Measurements from ENCODE around the gene ITCH. TPM values are rescaled to one million over a fixed set of nuclear protein-coding genes. Genes with fewer than 3 reads are reported as not detected.

The ITCH gene
- total RNA-seq, 1 experiment from 2014 or later = 68.3 TPM

DNA sequence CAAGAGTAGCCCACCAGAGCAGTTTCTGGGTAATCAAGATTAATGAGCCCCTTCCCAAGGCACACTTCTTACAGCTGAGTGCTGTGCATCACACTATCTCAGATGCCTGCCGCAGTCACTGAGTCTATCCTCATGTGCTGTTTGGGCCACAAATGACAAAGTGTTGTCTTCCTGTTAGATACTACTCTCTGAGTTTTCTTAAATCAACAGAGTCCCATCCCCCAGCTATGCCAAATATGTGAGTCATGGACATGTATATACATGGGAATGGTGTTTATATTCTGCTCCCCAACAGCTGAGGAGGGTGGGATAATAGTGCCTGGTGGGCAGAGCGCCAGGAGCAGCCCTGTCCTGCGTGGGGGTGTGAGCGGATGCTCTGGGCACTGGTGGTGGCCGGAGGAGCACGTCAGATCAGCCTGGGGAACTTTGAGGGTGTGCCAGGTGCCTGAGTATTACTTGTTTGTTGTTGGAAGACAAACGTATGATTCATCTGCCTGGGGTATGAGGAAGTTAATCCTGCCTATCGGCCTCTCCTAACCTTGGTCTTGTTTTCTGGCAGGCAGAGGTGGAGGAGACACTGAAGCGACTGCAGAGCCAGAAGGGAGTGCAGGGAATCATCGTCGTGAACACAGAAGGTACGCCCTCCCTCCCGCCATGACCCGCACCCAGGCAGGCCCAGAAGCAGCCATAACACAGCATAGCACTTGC, 162.8 kb downstream of the ITCH start:
- ChIA-PET POLR2A (interaction anchor here (0.6 to 5.0 kb wide), 13 partner anchors 10 to 338 kb away, joined by 3 to 205 read pairs (median 3); partner anchors contain the start of genes AHCY, DYNLRB1, MAP1LC3A and PIGU), CTCF (interaction anchor here (0.9 to 2.5 kb wide), 6 partner anchors 9 to 213 kb away, joined by 3 to 9 read pairs (median 6); partner anchors contain the start of gene DYNLRB1)
- H3K4me3 Mint-ChIP-seq (ENCODE audit: unreplicated experiment) = peak overlapping the region; percentile 72
- intact Hi-C loops (cut with micrococcal nuclease) = loop anchor here (1.0 to 10.0 kb wide), 2 partner anchors 10 to 331 kb away; partner anchors contain the start of gene DYNLRB1
- no peaks in the 10 kb centered on the region for H3K9me3 Mint-ChIP-seq (ENCODE audit: unreplicated experiment)
- peaks cover 33% of the 10 kb centered on the region for H3K4me1 Mint-ChIP-seq (ENCODE audit: insufficient read depth, unreplicated experiment)
- TF ChIP-seq, protein P1, sequence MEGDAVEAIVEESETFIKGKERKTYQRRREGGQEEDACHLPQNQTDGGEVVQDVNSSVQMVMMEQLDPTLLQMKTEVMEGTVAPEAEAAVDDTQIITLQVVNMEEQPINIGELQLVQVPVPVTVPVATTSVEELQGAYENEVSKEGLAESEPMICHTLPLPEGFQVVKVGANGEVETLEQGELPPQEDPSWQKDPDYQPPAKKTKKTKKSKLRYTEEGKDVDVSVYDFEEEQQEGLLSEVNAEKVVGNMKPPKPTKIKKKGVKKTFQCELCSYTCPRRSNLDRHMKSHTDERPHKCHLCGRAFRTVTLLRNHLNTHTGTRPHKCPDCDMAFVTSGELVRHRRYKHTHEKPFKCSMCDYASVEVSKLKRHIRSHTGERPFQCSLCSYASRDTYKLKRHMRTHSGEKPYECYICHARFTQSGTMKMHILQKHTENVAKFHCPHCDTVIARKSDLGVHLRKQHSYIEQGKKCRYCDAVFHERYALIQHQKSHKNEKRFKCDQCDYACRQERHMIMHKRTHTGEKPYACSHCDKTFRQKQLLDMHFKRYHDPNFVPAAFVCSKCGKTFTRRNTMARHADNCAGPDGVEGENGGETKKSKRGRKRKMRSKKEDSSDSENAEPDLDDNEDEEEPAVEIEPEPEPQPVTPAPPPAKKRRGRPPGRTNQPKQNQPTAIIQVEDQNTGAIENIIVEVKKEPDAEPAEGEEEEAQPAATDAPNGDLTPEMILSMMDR (IDR thresholded peaks at IDR 0.05; ENCODE audit: unreplicated experiment) = no peak
- H3K36me3 Mint-ChIP-seq (ENCODE audit: insufficient read depth, unreplicated experiment) = peaks cover 71% of the 10 kb centered on the region
- DNase-seq (ENCODE audit: unreplicated experiment) = peak; percentile 98
- BruUV-seq (replicated peaks) = no TSS peak
- H3K27me3 Mint-ChIP-seq (ENCODE audit: insufficient read depth, unreplicated experiment) = no peaks in the 10 kb centered on the region
- peak overlapping the region; percentile 97 for H3K27ac Mint-ChIP-seq (ENCODE audit: low read depth, unreplicated experiment)

DNA sequence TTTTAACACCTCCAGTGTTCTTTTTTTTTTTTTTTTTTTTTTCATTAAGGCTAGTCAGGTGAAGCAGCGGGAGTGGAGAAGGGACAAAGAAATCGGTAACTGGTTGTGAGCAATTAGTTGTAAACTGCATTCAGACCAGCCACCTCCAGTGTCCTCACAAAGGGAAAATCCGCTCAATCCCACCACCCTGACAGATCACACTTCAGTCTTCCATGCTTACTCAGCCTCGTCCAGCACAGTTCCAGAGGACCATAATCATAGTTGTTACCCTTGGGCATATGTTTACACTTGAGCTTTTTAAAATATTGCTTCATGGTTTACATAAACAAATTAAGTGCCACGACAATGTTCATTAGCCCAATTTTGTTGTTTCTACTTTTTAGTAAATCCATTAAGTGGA, 163.4 kb downstream of the ITCH start:
- Mint-ChIP-seq H3K36me3 (ENCODE audit: insufficient read depth, unreplicated experiment) (peaks cover 77% of the 10 kb centered on the region), H3K27me3 (ENCODE audit: insufficient read depth, unreplicated experiment) (no peaks in the 10 kb centered on the region), H3K4me3 (ENCODE audit: unreplicated experiment) (peak overlapping the region; percentile 72), H3K9me3 (ENCODE audit: unreplicated experiment) (no peaks in the 10 kb centered on the region), H3K4me1 (ENCODE audit: insufficient read depth, unreplicated experiment) (peaks cover 36% of the 10 kb centered on the region), H3K27ac (ENCODE audit: low read depth, unreplicated experiment) (peak overlapping the region; percentile 97)
- TF ChIP-seq, protein P1 (IDR thresholded peaks at IDR 0.05; ENCODE audit: unreplicated experiment) = no peak
- DNase-seq (ENCODE audit: unreplicated experiment) = no peak
- intact Hi-C loops (cut with micrococcal nuclease) = loop anchor here (1.0 to 10.0 kb wide), 2 partner anchors 10 to 332 kb away; partner anchors contain the start of gene DYNLRB1
- ChIA-PET CTCF (interaction anchor here (1.0 to 2.0 kb wide), 7 partner anchors 9 to 215 kb away, joined by 3 to 9 read pairs (median 5); partner anchors contain the start of gene DYNLRB1), POLR2A (interaction anchor here (1.0 to 5.0 kb wide), 10 partner anchors 10 to 224 kb away, joined by 3 to 205 read pairs (median 4); partner anchors contain the start of genes AHCY, DYNLRB1, MAP1LC3A and PIGU)
- no TSS peak for BruUV-seq (replicated peaks)

DNA sequence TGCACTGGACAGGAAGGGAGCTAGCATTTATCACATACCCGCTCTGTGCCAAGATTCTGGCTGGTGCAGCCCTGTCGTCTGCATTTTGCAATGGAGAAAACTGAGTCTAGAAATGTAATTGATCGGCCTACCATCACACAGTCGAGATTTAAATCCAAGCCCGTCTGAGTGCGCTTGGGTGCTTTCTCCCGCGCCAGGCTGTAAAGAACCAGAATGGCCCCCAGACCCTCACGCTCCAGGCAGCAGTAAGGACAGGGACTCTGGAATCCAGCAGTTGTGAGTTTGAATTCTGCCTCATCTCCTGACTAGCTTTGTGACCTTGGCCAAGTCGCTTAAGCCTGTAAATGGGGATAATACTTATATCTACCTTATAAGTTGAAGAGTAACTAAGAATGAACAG, 163.9 kb downstream of the ITCH start:
- Mint-ChIP-seq H3K4me1 (ENCODE audit: insufficient read depth, unreplicated experiment) (peaks cover 38% of the 10 kb centered on the region), H3K9me3 (ENCODE audit: unreplicated experiment) (no peaks in the 10 kb centered on the region), H3K36me3 (ENCODE audit: insufficient read depth, unreplicated experiment) (peaks cover 78% of the 10 kb centered on the region), H3K27me3 (ENCODE audit: insufficient read depth, unreplicated experiment) (no peaks in the 10 kb centered on the region), H3K4me3 (ENCODE audit: unreplicated experiment) (peak overlapping the region; percentile 72), H3K27ac (ENCODE audit: low read depth, unreplicated experiment) (peak overlapping the region; percentile 97)
- ChIA-PET CTCF (interaction anchor here (0.6 to 2.0 kb wide), 9 partner anchors 10 to 216 kb away, joined by 3 to 9 read pairs (median 4); partner anchors contain the start of gene DYNLRB1), POLR2A (interaction anchor here (0.7 to 5.0 kb wide), 7 partner anchors 9 to 1939 kb away, joined by 3 to 205 read pairs (median 4); partner anchors contain the start of genes AHCY, DYNLRB1, MAP1LC3A and PIGU)
- DNase-seq (ENCODE audit: unreplicated experiment) = no peak
- intact Hi-C loops (cut with micrococcal nuclease) = loop anchor here (10.0 kb wide), 1 partner anchor 332 kb away; no protein-coding TSS in a partner anchor
- TF ChIP-seq, protein P1 (IDR thresholded peaks at IDR 0.05; ENCODE audit: unreplicated experiment) = no peak
- BruUV-seq (replicated peaks) = no TSS peak

DNA sequence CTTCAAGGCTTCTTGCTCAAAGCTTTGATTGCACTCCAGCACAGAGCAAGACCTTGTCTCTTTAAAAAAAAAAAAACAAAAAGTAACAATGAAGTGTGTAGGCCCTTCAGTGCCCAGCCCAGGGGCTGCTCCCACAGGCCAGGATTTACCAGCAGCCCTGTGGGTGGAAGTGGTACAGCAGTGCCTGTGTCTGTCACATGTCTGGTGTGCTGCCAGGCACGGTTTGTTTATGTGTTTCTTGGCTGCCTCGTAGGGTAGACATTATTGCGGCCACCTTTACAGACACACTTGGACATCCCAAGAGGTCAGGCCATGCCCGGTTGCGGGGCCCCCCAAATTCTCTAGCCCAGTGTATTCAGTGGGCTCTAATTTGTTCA, 165.8 kb downstream of the ITCH start:
- CTCF ChIA-PET = interaction anchor here (1.5 kb wide), 1 partner anchor 216 kb away, joined by 3 read pairs; no protein-coding TSS in a partner anchor
- Mint-ChIP-seq H3K9me3 (ENCODE audit: unreplicated experiment) (no peaks in the 10 kb centered on the region), H3K27ac (ENCODE audit: low read depth, unreplicated experiment) (no peak overlapping the region), H3K4me1 (ENCODE audit: insufficient read depth, unreplicated experiment) (peaks cover 28% of the 10 kb centered on the region), H3K27me3 (ENCODE audit: insufficient read depth, unreplicated experiment) (no peaks in the 10 kb centered on the region), H3K4me3 (ENCODE audit: unreplicated experiment) (no peak overlapping the region), H3K36me3 (ENCODE audit: insufficient read depth, unreplicated experiment) (peaks cover 70% of the 10 kb centered on the region)
- BruUV-seq (replicated peaks) = no TSS peak
- TF ChIP-seq, protein P1 (IDR thresholded peaks at IDR 0.05; ENCODE audit: unreplicated experiment) = no peak
- POLR2A ChIA-PET = no interaction called here
- peak; percentile 34 for DNase-seq (ENCODE audit: unreplicated experiment)
- intact Hi-C loops (cut with micrococcal nuclease) = loop anchor here (10.0 kb wide), 1 partner anchor 334 kb away; no protein-coding TSS in a partner anchor
